Pancreas (tissue), 10 donors: ENCODE results near the gene DERL3. TPM values are rescaled to one million over a fixed set of nuclear protein-coding genes. Genes with fewer than 3 reads are reported as not detected.
A peak's percentile ranks its signal among the peaks of the same experiment; 100 is the strongest.

Experiments
- ATAC-seq, 4 donors: fragments of 200-7000 bp; cut with Tn5 transposase; one replicate each; pipeline versions ENCODE4 v1.8.0 to v1.9.1; 2020; ENCODE audit warnings: mild to moderate bottlenecking in 4 of 4, moderate library complexity in 4 of 4
- DNase-seq, 6 donors: peaks; one replicate each; pipeline ENCODE4 v3.0.0-alpha.2; 2020
- FAIRE-seq: peaks from 2 replicates; lab custom pipeline; 2012; peaks lifted over from hg19 to GRCh38; lab: Jason Lieb, UNC
- H3K27ac ChIP-seq, 4 donors: fragments of 200-600 bp; sonication (generic); 1 replicate in 3 of 4; 2 replicates in 1 of 4; pipeline versions ENCODE4 v1.5.0 to v1.8.0; 2020
- H3K27me3 ChIP-seq, 4 donors: fragments of 200-600 bp; one replicate each; pipeline ENCODE4 v1.8.0; 2021
- H3K36me3 ChIP-seq, 3 donors: fragments of 200-600 bp; sonication (generic) in 1 of 3; one replicate each; pipeline versions ENCODE4 v1.5.0 to v1.8.0; 2020 to 2021
- H3K4me1 ChIP-seq, 3 donors: fragments of 200-600 bp; one replicate each; pipeline ENCODE4 v1.8.0; 2021
- H3K4me3 ChIP-seq, 4 donors: fragments of 200-600 bp; sonication (generic) in 2 of 4; one replicate each; pipeline versions ENCODE4 v1.5.0 to v1.8.0; 2020 to 2021
- H3K9me3 ChIP-seq, 4 donors: fragments of 200-600 bp; one replicate each; pipeline ENCODE4 v1.8.0; 2021
- whole genome bisulfite sequencing, 2 donors: extraction: QIAGEN DNeasy Blood & Tissue Kit; methylation state at CpG; one replicate each; pipeline ENCODE4 v1.1.7; 2013; 5-methylcytosine and 5-hydroxymethylcytosine counted together
- intact Hi-C, 3 donors: fragments of 100-400 bp; cut with DNase I; formaldehyde crosslinking; loops; one replicate each; pipeline versions ENCODE4 v1.11.1 to v1.14.2; 2022
- polyA plus RNA-seq, 2 donors: library from polyadenylated mRNA; stranded (reverse); fragments of 200-250 nt; gene quantifications; one replicate each; pipeline ENCODE4 v1.2.3, GENCODE V29; 2013
- total RNA-seq, 6 donors: library from RNA; stranded (reverse); fragmentation: NEBNext Ultra II Directional in 4 of 6; extraction: Animal tissue kit (Norgen Biotek cat#: 25700) in 4 of 6; gene quantifications; one replicate each; pipeline versions ENCODE4 v1.2.1 to v1.2.4, GENCODE V29; 2021 to 2023
- TF ChIP-seq, protein P1 (sequence below), 4 donors: fragments of 200-600 bp; sonication (generic) in 3 of 4; IDR thresholded peaks; one replicate each; pipeline versions ENCODE4 v1.5.0 to v1.8.0; 2021; ENCODE audit warnings: antibody characterized with exemption in 4 of 4
- donor health status: healthy with polysubstance abuse.
- donor health status: DM: no; HTN: no; CAD: no; lungs with moderate emphysema.
- donor health status: DM: no; HTN: no; CAD: no.
- donor health status: control.
- donor health status: control.
- donor health status: Bipolar disorder and iron deficiency.
- donor health status: DM: yes; HTN: yes; CAD: no.
- donor health status: DM: no; HTN: no; CAD: no.
- donor health status: DM: no; HTN: no; CAD: no.
- donor health status: DM: yes; HTN: yes; CAD: no.

The DERL3 gene
- 10 to 100 TPM; 13.0 to 26.5 (median 19.1) TPM for total RNA-seq
- polyA plus RNA-seq: 10 to 100 TPM; 19.7 to 26.3 TPM

GRCh38 chr22:23838681-23839468 is at the start of gene DERL3:
Gene DERL3 (minus strand): TSS chr22:23839006. CDS start chr22:23838987, 19 bp downstream.
- Histone ChIP-seq H3K4me3 (peak within 1 kb of the TSS; percentile 20 to 72 (median 50)), H3K4me1 (peaks cover 0 to 13% (median 13%) of the 10 kb centered on the region in 3 donors), H3K27ac (peak within 1 kb of the TSS in 3 of 4 donors; percentile 7 to 64 (median 30)), H3K27me3 (no peaks in the 10 kb centered on the region), H3K36me3 (peaks cover 0 to 10% (median 3%) of the 10 kb centered on the region in 3 donors), H3K9me3 (no peaks in the 10 kb centered on the region)
- FAIRE-seq: peak; percentile 91
- intact Hi-C loops: no loop called here
- ATAC-seq: peak; percentile 86 to 93 (median 88)
- 1% methylated on average over 69 to 70 of the region's 70 CpGs for WGBS, 2 donors
- DNase-seq: peak; percentile 98 to 100 (median 99)
- TF ChIP-seq, protein P1, sequence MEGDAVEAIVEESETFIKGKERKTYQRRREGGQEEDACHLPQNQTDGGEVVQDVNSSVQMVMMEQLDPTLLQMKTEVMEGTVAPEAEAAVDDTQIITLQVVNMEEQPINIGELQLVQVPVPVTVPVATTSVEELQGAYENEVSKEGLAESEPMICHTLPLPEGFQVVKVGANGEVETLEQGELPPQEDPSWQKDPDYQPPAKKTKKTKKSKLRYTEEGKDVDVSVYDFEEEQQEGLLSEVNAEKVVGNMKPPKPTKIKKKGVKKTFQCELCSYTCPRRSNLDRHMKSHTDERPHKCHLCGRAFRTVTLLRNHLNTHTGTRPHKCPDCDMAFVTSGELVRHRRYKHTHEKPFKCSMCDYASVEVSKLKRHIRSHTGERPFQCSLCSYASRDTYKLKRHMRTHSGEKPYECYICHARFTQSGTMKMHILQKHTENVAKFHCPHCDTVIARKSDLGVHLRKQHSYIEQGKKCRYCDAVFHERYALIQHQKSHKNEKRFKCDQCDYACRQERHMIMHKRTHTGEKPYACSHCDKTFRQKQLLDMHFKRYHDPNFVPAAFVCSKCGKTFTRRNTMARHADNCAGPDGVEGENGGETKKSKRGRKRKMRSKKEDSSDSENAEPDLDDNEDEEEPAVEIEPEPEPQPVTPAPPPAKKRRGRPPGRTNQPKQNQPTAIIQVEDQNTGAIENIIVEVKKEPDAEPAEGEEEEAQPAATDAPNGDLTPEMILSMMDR (IDR thresholded peaks at IDR 0.05): no peak

DNA sequence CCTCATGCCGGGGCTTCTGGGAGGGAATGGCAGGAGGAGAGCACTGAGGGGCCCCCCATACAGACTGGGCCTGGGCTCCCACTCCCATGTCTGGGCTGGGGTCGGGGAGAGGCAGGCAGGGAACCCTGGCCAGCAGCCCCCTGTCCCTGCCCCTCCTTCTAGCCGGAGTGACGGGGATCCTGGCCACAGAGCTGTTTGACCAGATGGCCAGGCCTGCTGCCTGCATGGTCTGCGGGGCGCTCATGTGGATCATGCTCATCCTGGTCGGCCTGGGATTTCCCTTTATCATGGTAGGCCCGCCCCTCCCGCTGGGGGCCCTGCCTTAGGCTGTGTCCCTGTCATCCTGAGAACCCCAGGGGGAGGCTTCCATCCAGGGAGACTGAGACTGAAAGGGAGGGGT is 45.3 kb upstream of the DERL3 start:
- peak in 1 of 6 donors; percentile 52 for DNase-seq
- H3K27me3 ChIP-seq: no peaks in the 10 kb centered on the region
- H3K9me3 ChIP-seq: no peaks in the 10 kb centered on the region
- ATAC-seq: no peak
- WGBS, 2 donors: 94 to 97% methylated on average over 9 of the region's 9 CpGs
- no peak overlapping the region for H3K4me3 ChIP-seq
- H3K27ac ChIP-seq: no peak overlapping the region
- TF ChIP-seq, protein P1 (IDR thresholded peaks at IDR 0.05): no peak
- no peaks in the 10 kb centered on the region for H3K4me1 ChIP-seq
- peaks cover 0 to 4% (median 0%) of the 10 kb centered on the region in 3 donors for H3K36me3 ChIP-seq
- intact Hi-C loops: no loop called here
- no peak for FAIRE-seq

DNA sequence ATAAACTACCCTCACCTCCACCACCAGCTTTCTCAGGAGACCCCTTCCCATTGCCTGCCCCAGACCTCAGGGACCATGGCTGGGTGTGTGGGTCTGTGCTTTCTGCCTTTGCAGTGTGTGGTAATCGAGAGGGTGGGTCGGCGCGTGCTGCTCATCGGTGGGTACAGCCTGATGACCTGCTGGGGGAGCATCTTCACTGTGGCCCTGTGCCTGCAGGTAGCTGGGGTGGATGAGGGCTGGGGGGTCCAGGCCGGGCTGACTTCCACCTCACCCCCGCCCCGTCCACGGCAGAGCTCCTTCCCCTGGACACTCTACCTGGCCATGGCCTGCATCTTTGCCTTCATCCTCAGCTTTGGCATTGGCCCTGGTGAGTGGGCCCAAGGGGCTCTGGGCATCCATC is 44.9 kb upstream of the DERL3 start:
- no peaks in the 10 kb centered on the region for H3K4me1 ChIP-seq
- ATAC-seq (no peak), DNase-seq (peak in 1 of 6 donors; percentile 56), FAIRE-seq (no peak)
- no peaks in the 10 kb centered on the region for H3K27me3 ChIP-seq
- no peaks in the 10 kb centered on the region for H3K9me3 ChIP-seq
- WGBS, 2 donors: 95 to 96% methylated on average over 9 of the region's 9 CpGs
- peaks cover 0 to 4% (median 0%) of the 10 kb centered on the region in 3 donors for H3K36me3 ChIP-seq
- intact Hi-C loops: no loop called here
- H3K27ac ChIP-seq: no peak overlapping the region
- no peak overlapping the region for H3K4me3 ChIP-seq
- TF ChIP-seq, protein P1 (IDR thresholded peaks at IDR 0.05): no peak

GRCh38 chr22:23882370-23882769 is 43.6 kb upstream of the DERL3 start:
- Histone ChIP-seq H3K4me3 (no peak overlapping the region), H3K36me3 (peaks cover 0 to 11% (median 0%) of the 10 kb centered on the region in 3 donors), H3K27me3 (no peaks in the 10 kb centered on the region), H3K4me1 (no peaks in the 10 kb centered on the region), H3K9me3 (no peaks in the 10 kb centered on the region), H3K27ac (no peak overlapping the region)
- intact Hi-C loops: no loop called here
- ATAC-seq: no peak
- TF ChIP-seq, protein P1 (IDR thresholded peaks at IDR 0.05): no peak
- DNase-seq: peak in 1 of 6 donors; percentile 47
- 87 to 96% methylated on average over 14 to 20 of the region's 20 CpGs for WGBS, 2 donors
- no peak for FAIRE-seq

DNA sequence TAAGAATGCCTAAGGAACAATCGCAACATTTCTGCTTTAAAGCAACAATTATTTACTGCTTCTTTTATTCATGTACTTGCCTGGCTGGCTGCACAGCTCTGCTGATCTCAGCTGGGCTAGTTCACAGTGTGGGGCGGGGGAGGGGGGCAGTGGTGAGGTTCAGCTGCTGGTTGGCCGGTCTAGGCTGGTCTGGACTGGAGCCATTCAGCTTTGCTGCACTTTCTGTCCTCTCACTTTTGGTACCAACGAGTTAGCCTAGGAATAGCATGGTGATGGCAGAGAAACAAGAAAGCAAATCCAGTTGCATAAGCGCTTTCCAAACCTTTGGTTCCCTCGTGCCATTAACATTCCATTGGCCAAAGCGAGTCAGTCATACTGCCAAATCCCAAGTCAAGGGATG is 39.4 kb upstream of the DERL3 start:
- intact Hi-C loops: no loop called here
- no peak for DNase-seq
- H3K4me1 ChIP-seq: no peaks in the 10 kb centered on the region
- H3K27ac ChIP-seq: no peak overlapping the region
- no peak for ATAC-seq
- no peaks in the 10 kb centered on the region for H3K9me3 ChIP-seq
- WGBS, 2 donors: 88 to 89% methylated on average over 7 of the region's 7 CpGs
- H3K4me3 ChIP-seq: no peak overlapping the region
- H3K27me3 ChIP-seq: no peaks in the 10 kb centered on the region
- TF ChIP-seq, protein P1 (IDR thresholded peaks at IDR 0.05): no peak
- no peak for FAIRE-seq
- H3K36me3 ChIP-seq: peaks cover 0 to 12% (median 0%) of the 10 kb centered on the region in 3 donors
